Measurements from ENCODE around the gene PRPF8. TPM values are rescaled to one million over a fixed set of nuclear protein-coding genes. Genes with fewer than 3 reads are reported as not detected.

Gene PRPF8
- total and polyA plus RNA-seq, 2 of the 13 experiments (the other 11 are each of a cell fraction or from before 2014, with no cell fraction given): 112 to 179 TPM

- TF ChIP-seq ZNF770 (CRISPR knock-in tag; IDR thresholded peaks at IDR 0.05) (peak; percentile 63), ZNF17 (CRISPR knock-in tag; IDR thresholded peaks at IDR 0.05) (no peak), U2AF2 (IDR thresholded peaks at IDR 0.05; ENCODE audit: low read depth, low read length) (no peak)
Observed at GRCh38 chr17:1624650-1625049, 60.0 kb downstream of the PRPF8 start (continued).

- DNase-seq (ENCODE audit: low spot score): no peak
- POLR2A ChIA-PET: no interaction called here
- Histone ChIP-seq H3K36me3 (replicated peaks in 1 of 2; ENCODE audit: control insufficient read depth in 1 of 2, insufficient read depth in 2 of 2, low read length in 2 of 2) (peaks cover 0 to 2% of the 10 kb centered on the region in 2 experiments; a peak in 2 of 5 replicates), H3K79me2 (ENCODE audit: insufficient read depth, low read length) (no peaks in the 10 kb centered on the region), H2AFZ (ENCODE audit: low read length) (no peak overlapping the region), H3K27me3 (ENCODE audit: control insufficient read depth in 1 of 2, insufficient read depth in 2 of 2, low read length in 2 of 2) (no peaks in the 10 kb centered on the region), H3K9ac (ENCODE audit: insufficient read depth, low read depth, low read length) (no peak overlapping the region), H3K9me3 (ENCODE audit: low read length) (no peaks in the 10 kb centered on the region), H3K4me2 (ENCODE audit: low read depth, low read length) (no peak overlapping the region), H3K4me3 (replicated peaks in 1 of 3; ENCODE audit: insufficient read depth in 1 of 3, low read depth in 2 of 3, low read length in 3 of 3) (no peak overlapping the region), H3K27ac (ENCODE audit: extremely low read length, insufficient read depth, low read length) (no peak overlapping the region), H4K20me1 (ENCODE audit: insufficient read depth, low read length) (no peaks in the 10 kb centered on the region), H3K4me1 (ENCODE audit: insufficient read depth, low read length) (peaks cover 57% of the 10 kb centered on the region)
- no TSS peak for BruUV-seq (replicated peaks)
- 94% methylated on average over 12 of the region's 14 CpGs for WGBS (ENCODE audit: low lambda C conversion rate)
- in situ Hi-C loops (cut with HindIII; ENCODE audit: extremely low pct_ligation_motif_present, low pct_unique_long_range_greater_than_20kb) (no loop called here), intact Hi-C loops (cut with micrococcal nuclease; ENCODE audit: unreplicated experiment) (no loop called here)
- ATAC-seq: no peak
- no peak for FAIRE-seq
- CTCF ChIA-PET (ENCODE audit: low intra/inter-chr PET ratio, low total read pairs): no interaction called here
- TF ChIP-seq ZNF432 (CRISPR knock-in tag; IDR thresholded peaks at IDR 0.05; ENCODE audit: borderline replicate concordance): no peak
- 0 out of 2 replicates have a peak, but pooled peaks have one; percentile 6 for TF ChIP-seq ZBTB38 (CRISPR knock-in tag; IDR thresholded peaks at IDR 0.05)
- TF ChIP-seq ZNF318 (CRISPR knock-in tag; IDR thresholded peaks at IDR 0.05): no peak
- TF ChIP-seq ERF (CRISPR knock-in tag; IDR thresholded peaks at IDR 0.05): no peak
- TF ChIP-seq, protein P1, sequence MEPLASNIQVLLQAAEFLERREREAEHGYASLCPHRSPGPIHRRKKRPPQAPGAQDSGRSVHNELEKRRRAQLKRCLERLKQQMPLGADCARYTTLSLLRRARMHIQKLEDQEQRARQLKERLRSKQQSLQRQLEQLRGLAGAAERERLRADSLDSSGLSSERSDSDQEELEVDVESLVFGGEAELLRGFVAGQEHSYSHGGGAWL (CRISPR knock-in tag; IDR thresholded peaks at IDR 0.05): no peak
- TF ChIP-seq PHB2 (IDR thresholded peaks at IDR 0.05; ENCODE audit: partially characterized antibody): no peak
Observed at GRCh38 chr17:1623057-1623630, 61.5 kb downstream of the PRPF8 start.
